Endothelial cell of umbilical vein (primary cell): ENCODE data around the gene HSH2D. TPM values are rescaled to one million over a fixed set of nuclear protein-coding genes. Genes with fewer than 3 reads are reported as not detected.
A peak's percentile ranks its signal among the peaks of the same experiment; 100 is the strongest.

ENCODE experiments used
- BruUV-seq: library from RNA; stranded (reverse); fragments of 400-500 nt; replicated peaks from 2 replicates; lab custom pipeline; 2021; lab: Mats Ljungman, UMichigan
- CTCF ChIA-PET: fragments of 300-600, 350-600 bp; sonication (Branson Sonifier 250); formaldehyde crosslinking; loops from one replicate; lab custom pipeline; 2021; ENCODE audit warnings: antibody characterized with exemption, inconsistent platforms; lab: Charles Lee
- POLR2A ChIA-PET: fragments of 300-600, 350-600 bp; sonication (Branson Sonifier 250); formaldehyde crosslinking; loops from one replicate; lab custom pipeline; 2021; ENCODE audit warnings: antibody characterized with exemption, inconsistent platforms; lab: Charles Lee
- DNase-seq: peaks from one replicate; pipeline ENCODE4 v3.0.0-alpha.2; 2011; ENCODE audit warnings: low read depth, low spot score
- FAIRE-seq: peaks from 2 replicates; lab custom pipeline; 2011; peaks lifted over from hg19 to GRCh38; lab: Jason Lieb, UNC
- H2AFZ ChIP-seq: 2 replicates; pipeline ENCODE4 v1.6.0; 2012; ENCODE audit warnings: low read depth, low read length, control low read depth, inconsistent platforms
- H3K27ac ChIP-seq: 2 replicates; pipeline ENCODE4 v1.5.1; 2011; ENCODE audit warnings: low read depth, mild to moderate bottlenecking, control low read depth, low read length, moderate library complexity; ENCODE audit not compliant: insufficient read depth
- H3K27me3 ChIP-seq, 2 experiments: 2 replicates each; pipeline versions ENCODE4 v1.6.0 to v1.6.1; 2011; ENCODE audit warnings: low read length in 2 of 2, mixed read lengths in 1 of 2; ENCODE audit not compliant: control insufficient read depth in 2 of 2, insufficient read depth in 2 of 2
- H3K36me3 ChIP-seq, 2 experiments: 2 replicates in 1 of 2; 3 replicates in 1 of 2; pipeline ENCODE4 v1.5.1; 2011; ENCODE audit warnings: low read length in 2 of 2, mild to moderate bottlenecking in 1 of 2, moderate library complexity in 1 of 2; ENCODE audit not compliant: control insufficient read depth in 2 of 2, insufficient read depth in 2 of 2; ENCODE audit errors: extremely low read depth in 1 of 2
- H3K4me1 ChIP-seq: 3 replicates; pipeline ENCODE4 v1.5.1; 2011; ENCODE audit warnings: mild to moderate bottlenecking, low read length; ENCODE audit not compliant: control insufficient read depth, insufficient read depth; ENCODE audit errors: extremely low read depth
- H3K4me2 ChIP-seq: 2 replicates; pipeline ENCODE4 v1.6.1; 2011; ENCODE audit warnings: low read length, control low read depth, mixed read lengths; ENCODE audit not compliant: insufficient read depth
- H3K4me3 ChIP-seq, 3 experiments: fragments of 200-600 bp in 1 of 3; sonication (generic), shearing (Covaris generic) in 1 of 3; replicated peaks in 1 of 3; 2 replicates each; pipeline ENCODE4 v1.5.1; 2011 to 2016; ENCODE audit warnings: control low read depth in 3 of 3, low read length in 3 of 3, mild to moderate bottlenecking in 2 of 3, inconsistent platforms in 1 of 3, low read depth in 1 of 3, moderate library complexity in 1 of 3; ENCODE audit not compliant: insufficient read depth in 1 of 3
- H3K79me2 ChIP-seq: 2 replicates; pipeline ENCODE4 v1.6.0; 2012; ENCODE audit warnings: low read length, inconsistent platforms; ENCODE audit not compliant: control insufficient read depth, insufficient read depth
- H3K9ac ChIP-seq: replicated peaks from 2 replicates; pipeline ENCODE3; 2011; ENCODE audit warnings: low read length, control low read depth; ENCODE audit not compliant: insufficient read depth; ENCODE audit errors: extremely low read depth
- H3K9me1 ChIP-seq: replicated peaks from 3 replicates; pipeline ENCODE4 v1.6.0; 2011; ENCODE audit warnings: mild to moderate bottlenecking, low read length; ENCODE audit not compliant: control insufficient read depth, insufficient read depth; ENCODE audit errors: extremely low read depth
- H3K9me3 ChIP-seq: replicated peaks from 2 replicates; pipeline ENCODE4 v1.5.1; 2012; ENCODE audit warnings: low read length, inconsistent platforms; ENCODE audit not compliant: control insufficient read depth, insufficient read depth
- H4K20me1 ChIP-seq: replicated peaks from 2 replicates; pipeline ENCODE3; 2011; ENCODE audit warnings: mild to moderate bottlenecking, low read length; ENCODE audit not compliant: control insufficient read depth, insufficient read depth; ENCODE audit errors: extremely low read depth
- CTCF ChIP-seq, 2 donors: IDR thresholded peaks; 1 replicate in 1 of 2; 2 replicates in 1 of 2; pipeline ENCODE4 v1.5.1; 2011; ENCODE audit warnings: low read length in 2 of 2, mild to moderate bottlenecking in 2 of 2, moderate library complexity in 2 of 2, control low read depth in 1 of 2, inconsistent platforms in 1 of 2, low read depth in 1 of 2; ENCODE audit not compliant: insufficient read depth in 1 of 2; ENCODE audit errors: extremely low read depth in 1 of 2
- EZH2 ChIP-seq: IDR thresholded peaks from 2 replicates; pipeline ENCODE4 v1.6.1; 2012; ENCODE audit warnings: borderline replicate concordance, low read depth, mild to moderate bottlenecking, moderate library complexity, low read length, inconsistent platforms; ENCODE audit not compliant: severe bottlenecking
- FOS ChIP-seq: IDR thresholded peaks from 2 replicates; pipeline ENCODE4 v1.6.1; 2011; ENCODE audit warnings: mild to moderate bottlenecking, low read length, moderate library complexity, borderline replicate concordance; ENCODE audit not compliant: insufficient read depth
- GATA2 ChIP-seq: IDR thresholded peaks from 2 replicates; pipeline ENCODE4 v1.7.0; 2011; ENCODE audit warnings: low read depth, mild to moderate bottlenecking, moderate library complexity, mixed read lengths, low read length; ENCODE audit not compliant: insufficient read length, insufficient read depth
- JUN ChIP-seq: IDR thresholded peaks from 2 replicates; pipeline ENCODE4 v1.6.1; 2011; ENCODE audit warnings: borderline replicate concordance, low read depth; ENCODE audit not compliant: insufficient read length, insufficient read depth
- MAX ChIP-seq: IDR thresholded peaks from 2 replicates; pipeline ENCODE4 v1.6.1; 2011; ENCODE audit not compliant: insufficient read depth, insufficient read length
- MYC ChIP-seq: IDR thresholded peaks from one replicate; pipeline ENCODE4 v1.6.1; 2011; ENCODE audit warnings: mild to moderate bottlenecking, low read depth, low read length
- POLR2A ChIP-seq: IDR thresholded peaks from 2 replicates; pipeline ENCODE4 v1.6.1; 2012; ENCODE audit warnings: low read depth, mild to moderate bottlenecking, control low read depth, low read length
- POLR2AphosphoS5 ChIP-seq: IDR thresholded peaks from 2 replicates; pipeline ENCODE4 v1.6.1; 2012; ENCODE audit warnings: low read depth, mild to moderate bottlenecking, control low read depth, low read length, moderate library complexity; ENCODE audit not compliant: insufficient read depth
- dilution Hi-C: fragments of 300-500 bp; cut with MboI; formaldehyde crosslinking; loops from one replicate; pipeline ENCODE4 v1.15.0; 2019; ENCODE audit warnings: low sequenced_read_pairs; ENCODE audit not compliant: extremely low pct_ligation_motif_present
- intact Hi-C: fragments of 100-400 bp; cut with micrococcal nuclease; formaldehyde crosslinking; loops from one replicate; pipeline ENCODE4 v1.10.0; 2022
- polyA plus RNA-seq, 4 experiments: library from polyadenylated mRNA; depleted of rRNA in 3 of 4; stranded (reverse) in 3 of 4; unstranded in 1 of 4; fragments of >200 nt; gene quantifications; 2 replicates each; pipeline versions ENCODE4 v1.2.1 to v1.2.3, GENCODE V29; 2011 to 2012; ENCODE audit warnings: missing spikeins in 1 of 4
- total RNA-seq: library from RNA; stranded (reverse); gene quantifications from 2 replicates; pipeline ENCODE4 v1.2.3, GENCODE V29; 2021

HSH2D gene
- total and polyA plus RNA-seq, 2 donors (not counting 3 experiments of a cell fraction or from before 2014, with no cell fraction given): not detected

GRCh38 chr19:16096280-16096855 lies 47.1 kb upstream of the HSH2D start:
- Histone ChIP-seq H3K4me1 (peaks cover 13% of the 10 kb centered on the region), H3K9ac (peak overlapping the region; percentile 19), H3K4me2 (no peak overlapping the region), H3K9me3 (no peaks in the 10 kb centered on the region), H4K20me1 (peaks cover 3% of the 10 kb centered on the region), H3K79me2 (peaks cover 36% of the 10 kb centered on the region), H2AFZ (no peak overlapping the region), H3K9me1 (no peaks in the 10 kb centered on the region), H3K4me3 (no peak overlapping the region), H3K36me3 (peaks cover 42 to 48% of the 10 kb centered on the region in 2 experiments), H3K27me3 (no peaks in the 10 kb centered on the region), H3K27ac (peak overlapping the region; percentile 58)
- CTCF ChIA-PET: interaction anchor here (0.8 to 4.1 kb wide), 7 partner anchors 10 to 86 kb away, joined by 3 to 39 read pairs (median 4); no protein-coding TSS in a partner anchor
- no peak for TF ChIP-seq JUN
- no peak for TF ChIP-seq FOS
- no peak for TF ChIP-seq EZH2
- no peak for TF ChIP-seq POLR2A
- no peak for TF ChIP-seq POLR2AphosphoS5
- no peak for TF ChIP-seq CTCF (IDR thresholded peaks at IDR 0.05; ENCODE audit: extremely low read depth in 1 of 2, insufficient read depth in 1 of 2, low read depth in 1 of 2, low read length in 2 of 2)
- TF ChIP-seq GATA2: no peak
- TF ChIP-seq MAX: no peak
- no peak for TF ChIP-seq MYC
- dilution Hi-C loops: no loop called here
- POLR2A ChIA-PET: interaction anchor here (0.8 to 1.8 kb wide), 2 partner anchors 10 to 13 kb away, joined by 3 to 7 read pairs; no protein-coding TSS in a partner anchor
- intact Hi-C loops: no loop called here
- BruUV-seq: no TSS peak
- FAIRE-seq (peak; percentile 80), DNase-seq (peak; percentile 45)
